ENCODE data around the gene NUP205.
"Not testable (repeated sequence)": the region's sequence is repeated elsewhere in the genome, so short reads cannot be mapped to it uniquely, and the experiment has no call there.

The NUP205 gene

DNA sequence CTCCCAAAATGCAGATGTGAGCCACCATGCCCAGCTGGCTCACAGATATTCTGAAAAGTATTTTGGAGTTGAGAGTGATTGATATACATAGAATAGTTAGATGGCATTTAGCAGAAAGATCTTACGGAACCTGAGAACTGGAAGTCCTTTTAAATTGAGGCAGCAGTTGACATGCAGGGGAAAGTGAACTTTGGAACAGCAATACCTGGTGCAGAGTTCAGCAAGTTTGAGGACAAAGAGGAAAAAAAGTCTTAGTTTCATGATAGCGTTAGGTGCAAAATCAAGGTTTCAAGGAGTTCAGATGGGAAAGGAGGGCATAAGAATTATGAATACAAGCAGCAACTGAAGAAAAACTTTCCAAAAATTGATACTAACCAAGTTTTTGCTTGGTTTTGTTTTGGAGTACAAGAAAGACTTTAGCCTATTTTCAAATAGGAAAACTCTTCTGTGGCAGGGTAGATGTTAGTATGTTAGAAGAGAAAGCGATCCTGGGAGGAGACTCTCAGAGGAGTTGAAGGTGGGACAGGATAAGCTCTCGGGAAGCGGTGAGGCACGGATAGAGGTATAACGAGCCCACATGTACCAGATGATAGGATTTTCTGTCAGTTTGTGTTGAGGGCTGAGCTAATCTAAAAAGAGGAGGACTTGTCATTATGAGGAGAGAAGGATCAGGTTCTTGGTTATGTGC is 76.6 kb downstream of the NUP205 start:
- no peak for FAIRE-seq

DNA sequence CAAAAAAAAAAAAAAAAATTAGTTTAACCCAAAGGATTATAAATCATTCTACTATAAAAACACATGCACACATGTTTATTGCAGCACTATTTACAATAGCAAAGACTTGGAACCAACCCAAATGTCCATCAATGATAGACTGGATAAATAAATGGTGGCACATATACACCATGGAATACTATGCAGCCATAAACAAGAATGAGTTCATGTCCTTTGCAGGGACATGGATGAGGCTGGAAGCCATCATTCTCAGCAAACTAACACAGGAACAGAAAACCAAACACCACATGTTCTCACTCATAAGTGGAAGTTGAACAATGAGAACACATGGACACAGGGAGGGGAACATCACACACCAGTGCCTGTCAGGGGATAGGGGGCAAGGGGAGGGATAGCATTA is 82.0 kb downstream of the NUP205 start:
- FAIRE-seq: not testable (repeated sequence)

DNA sequence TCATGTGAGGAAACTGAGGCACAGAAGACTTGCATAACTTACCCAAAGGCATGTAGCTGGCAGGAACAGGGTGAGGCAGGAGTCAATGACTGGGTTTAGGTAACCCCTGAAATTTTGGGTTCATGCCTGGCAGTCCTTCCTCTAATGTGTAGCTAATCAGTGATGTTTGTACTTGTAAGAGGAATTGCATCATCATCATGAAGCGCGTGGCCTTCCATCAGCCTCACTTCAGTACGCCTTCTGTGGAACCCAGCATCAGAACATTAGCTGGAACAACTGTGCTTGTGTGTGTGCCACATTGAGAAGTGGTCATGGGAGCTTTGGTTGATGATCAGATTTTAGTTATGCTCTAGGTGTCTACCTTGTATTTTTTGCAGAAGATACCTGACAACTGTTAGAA is 86.4 kb downstream of the NUP205 start:
- no peak for FAIRE-seq

DNA sequence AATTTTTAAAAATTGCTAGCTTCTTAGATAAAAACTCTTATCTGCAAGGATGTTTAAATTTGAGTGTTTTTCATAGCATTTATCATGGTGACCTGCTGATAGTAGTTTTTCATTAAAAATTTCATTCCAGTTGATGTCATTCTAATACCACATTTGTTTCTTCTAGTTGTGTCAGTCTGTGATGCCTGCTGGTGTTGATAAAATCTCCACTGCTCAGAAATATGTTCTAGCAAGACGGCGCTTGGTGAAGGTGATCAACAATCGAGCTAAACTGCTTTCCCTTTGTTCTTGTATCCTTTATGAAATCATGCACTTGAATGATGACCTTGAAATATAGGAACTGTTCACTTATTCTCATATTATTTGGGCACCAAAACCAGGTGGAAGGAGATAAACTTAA is 87.0 kb downstream of the NUP205 start:
- peak; percentile 40 for FAIRE-seq

DNA sequence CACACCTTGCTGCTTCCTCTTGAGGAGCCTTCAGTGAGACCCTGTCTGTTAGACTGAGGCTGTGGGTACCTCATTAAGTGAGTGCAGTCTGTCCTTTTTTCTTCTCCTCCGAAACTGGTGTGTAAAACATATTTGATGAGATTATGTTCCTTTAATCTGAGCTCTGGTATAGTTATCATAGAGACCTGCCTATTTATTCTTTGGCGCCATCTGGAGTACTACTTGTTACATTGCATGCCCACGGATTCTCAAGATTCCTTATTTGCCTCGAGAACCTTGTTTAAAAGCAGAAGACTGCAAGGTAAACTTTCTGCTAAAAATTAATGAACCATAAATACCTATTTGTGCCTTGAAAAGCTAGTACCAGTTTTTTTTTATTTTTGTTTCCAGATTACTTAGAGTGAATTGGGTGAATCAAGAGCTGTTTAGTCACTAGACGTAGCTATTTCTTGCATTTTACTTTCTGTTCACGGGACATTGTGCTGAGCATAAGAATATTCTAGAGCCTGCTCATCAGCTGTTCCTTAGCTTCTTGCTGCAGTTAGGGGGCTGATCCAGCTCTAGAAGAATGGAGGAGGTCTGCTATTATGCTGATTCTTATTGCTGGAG is 87.7 kb downstream of the NUP205 start:
- FAIRE-seq: peak; percentile 98

DNA sequence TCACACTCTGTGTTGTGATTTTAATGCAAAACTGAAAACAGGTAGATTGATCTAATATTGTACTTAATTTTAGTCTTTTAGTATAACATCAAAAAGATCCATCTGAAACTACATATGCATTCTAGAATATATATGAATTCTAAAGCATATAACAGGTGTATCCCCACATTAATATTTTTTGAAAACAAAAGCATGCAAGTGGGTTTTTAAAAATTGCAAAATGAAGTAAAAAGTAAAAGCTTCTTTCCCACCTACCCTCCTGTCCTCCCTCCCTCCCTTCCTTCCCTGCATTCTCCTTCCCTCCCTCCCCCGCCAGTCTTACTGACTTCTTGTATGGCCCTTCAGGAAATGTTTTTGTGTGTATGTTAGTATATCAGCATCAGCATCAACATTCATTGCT is 90.0 kb downstream of the NUP205 start:
- FAIRE-seq: no peak

DNA sequence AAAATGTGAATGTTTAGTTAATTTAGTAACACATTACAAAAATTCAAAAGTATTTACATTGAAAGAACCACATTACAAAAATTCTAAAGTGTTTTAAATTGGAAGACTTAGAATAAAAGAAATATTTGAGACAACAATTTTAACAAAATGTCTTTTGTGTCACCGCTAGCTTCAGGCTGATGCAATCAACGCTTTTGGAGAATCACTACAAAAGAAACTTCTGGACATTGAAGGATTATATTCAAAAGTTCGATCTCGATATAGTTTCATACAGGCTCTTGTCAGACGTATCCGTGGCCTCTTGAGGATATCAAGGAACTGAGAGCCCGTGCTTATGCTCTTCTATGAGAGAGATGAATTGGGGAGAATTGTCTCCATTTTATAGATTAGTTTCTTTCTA is 90.5 kb downstream of the NUP205 start:
- FAIRE-seq: peak; percentile 21

DNA sequence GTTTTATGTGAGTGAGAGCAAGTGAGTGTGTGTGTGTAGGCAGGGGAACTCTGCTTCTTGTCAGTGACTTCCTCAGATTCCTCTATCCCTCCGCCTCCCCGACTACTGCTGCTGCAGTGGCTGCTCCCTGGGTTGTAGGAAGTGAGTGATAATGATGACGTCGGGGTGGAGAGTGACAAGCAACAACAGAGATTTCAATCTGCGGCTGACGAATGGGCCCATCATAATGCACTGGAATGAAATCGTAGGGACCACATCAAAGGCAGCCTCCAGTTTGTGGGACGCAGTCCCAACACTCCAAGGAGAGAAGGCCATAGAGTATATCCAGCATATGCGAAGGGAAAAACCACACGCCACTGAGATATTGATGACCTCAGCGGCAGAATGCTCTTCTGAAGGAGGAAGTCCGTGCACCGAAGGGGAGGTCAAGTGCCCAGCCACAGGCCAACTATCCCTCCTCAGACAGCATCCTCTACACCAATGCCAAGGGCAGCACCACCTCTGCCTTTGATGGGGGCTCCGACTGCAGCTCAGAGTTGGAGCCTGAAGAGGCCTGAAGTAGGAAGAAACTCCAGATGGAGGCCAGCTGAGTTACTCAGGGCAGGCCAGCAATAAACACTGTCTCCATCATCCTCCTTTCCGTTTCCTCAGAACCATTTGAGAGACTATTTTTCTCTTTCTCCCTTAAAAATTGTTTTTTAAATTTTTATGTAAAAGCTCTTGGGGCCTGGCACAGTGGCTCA is 93.3 kb downstream of the NUP205 start:
- FAIRE-seq: no peak

DNA sequence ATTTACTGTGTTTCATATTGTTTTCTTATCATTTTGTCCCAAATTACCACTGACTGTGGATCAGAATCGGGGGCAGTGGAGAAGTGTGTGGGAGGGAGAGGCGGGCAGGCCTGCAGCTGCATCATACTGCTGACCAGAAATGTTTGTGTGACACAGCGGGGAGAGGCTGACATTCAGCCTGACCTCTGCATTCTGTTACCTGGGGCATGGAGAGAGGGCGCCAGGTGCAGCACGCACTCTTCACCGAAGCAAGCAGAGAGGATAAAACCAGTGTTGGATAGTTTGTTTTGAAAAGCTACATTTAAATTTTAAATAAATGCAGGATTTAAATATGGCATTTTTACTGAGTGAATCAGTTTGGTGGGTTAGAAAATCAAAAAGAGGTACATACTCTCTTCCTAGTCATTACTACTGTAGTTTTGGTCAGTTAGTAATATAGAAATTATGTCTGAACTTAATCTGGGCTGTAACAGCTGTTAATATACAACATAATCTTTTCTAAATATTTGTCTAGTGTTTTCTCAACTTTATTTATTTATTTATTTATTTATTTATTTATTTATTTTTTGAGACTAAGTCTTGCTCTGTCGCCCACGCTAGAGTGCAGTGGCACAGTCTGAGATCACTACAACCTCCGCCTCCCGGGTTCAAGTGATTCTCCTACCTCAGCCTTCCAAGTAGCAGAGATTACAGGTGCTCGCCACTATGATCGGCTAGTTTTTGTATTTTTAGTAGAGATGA is 95.8 kb downstream of the NUP205 start:
- no peak for FAIRE-seq

DNA sequence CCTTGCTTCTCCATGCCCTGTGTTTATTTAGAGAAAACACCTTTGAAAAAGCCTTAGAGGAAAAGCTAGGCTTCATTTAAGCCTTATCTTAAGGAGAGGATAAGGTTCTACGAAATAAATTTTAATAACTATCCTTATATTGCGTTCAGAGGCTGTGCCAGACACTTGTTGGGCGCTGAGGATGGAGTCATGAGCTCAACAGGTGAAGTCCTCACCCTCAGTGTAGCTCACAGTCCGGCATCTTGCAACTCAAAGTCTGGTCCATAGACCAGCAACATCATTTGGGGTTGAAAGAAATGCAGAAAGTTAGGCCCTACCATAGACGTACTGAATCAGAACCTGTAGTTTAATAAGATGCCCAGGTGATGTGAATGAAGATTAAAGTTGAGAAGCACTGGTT is 100.8 kb downstream of the NUP205 start:
- FAIRE-seq: no peak

DNA sequence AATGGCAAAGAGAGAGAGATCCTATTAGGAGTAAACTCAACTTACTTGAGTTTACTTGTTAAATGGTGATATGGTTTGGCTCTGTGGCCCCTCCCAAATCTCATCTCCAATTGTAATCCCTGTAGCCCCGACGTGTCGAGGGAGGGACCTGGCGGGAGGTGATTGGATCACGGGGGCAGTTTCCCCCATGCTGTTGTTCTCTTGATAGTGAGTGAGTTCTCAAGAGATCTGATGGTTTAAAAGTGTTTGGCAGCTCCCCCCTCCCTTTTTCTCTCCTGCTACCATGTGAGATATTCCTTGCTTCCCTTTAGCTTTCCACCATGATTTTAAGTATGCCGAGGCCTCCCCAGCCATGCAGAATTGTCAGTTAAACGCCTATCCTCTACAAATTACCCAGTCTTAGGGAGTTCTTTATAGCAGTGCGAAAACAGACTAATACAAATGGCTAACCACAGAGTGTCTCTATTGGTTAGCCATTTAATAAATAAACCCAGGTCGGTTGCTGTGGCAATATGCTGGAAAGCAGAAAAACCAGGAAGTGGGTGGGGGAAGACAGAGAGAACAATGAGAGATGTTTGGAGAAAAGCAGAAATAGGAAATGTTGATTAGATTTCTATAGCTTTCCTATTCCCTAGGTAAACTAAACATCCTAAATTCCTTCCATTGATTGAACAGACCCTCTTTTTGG is 101.6 kb downstream of the NUP205 start:
- no peak for FAIRE-seq

DNA sequence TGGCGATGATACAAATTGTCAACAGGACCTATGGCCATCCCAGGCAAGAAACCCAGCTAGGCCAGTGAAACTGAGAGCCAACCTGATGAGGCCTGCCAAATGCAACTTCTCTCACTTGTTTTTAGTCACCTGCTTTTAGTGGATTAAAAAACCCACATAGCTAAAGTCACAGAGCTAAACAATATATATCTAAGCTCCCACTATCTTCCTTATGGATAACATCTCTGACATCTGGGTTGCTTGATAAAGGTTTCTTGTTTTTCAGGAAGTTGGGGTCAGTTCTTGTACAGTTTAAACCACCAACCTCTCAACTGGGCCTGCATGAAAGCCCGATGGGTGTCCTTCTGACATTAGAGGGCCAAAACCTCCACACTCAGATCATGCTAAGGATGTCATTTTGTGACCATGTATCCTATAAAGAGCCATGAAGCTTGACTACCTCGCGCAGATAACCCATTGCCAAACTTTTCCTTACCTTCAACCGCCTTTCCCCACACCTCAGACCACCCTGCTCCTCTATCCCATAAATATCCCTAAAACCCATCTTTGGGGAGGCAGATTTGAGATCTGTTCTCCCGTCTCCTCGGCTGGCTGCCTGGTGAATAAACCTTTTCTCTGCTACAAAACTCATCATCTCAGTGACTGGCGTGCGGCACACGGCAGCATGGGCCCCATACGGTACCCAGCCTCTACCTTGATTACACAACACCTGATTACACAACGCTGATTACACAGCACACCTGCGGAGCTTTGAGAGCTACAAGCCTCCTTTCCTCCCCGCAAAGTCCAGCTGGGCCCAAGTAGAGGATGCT is 103.8 kb downstream of the NUP205 start:
- FAIRE-seq: no peak

DNA sequence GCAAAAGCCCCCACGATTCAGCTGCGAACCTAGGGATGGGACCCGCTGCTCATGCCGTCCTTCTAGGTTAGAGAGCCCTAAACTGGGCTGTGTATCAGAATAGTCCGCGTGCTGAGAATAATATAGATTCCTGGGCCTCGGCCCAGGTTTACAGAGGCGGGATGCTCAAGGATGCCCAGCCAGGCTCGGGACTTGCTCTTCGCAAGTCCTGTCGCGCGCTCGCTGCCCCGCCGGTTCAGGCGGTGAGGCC is 104.3 kb downstream of the NUP205 start:
- FAIRE-seq: no peak

DNA sequence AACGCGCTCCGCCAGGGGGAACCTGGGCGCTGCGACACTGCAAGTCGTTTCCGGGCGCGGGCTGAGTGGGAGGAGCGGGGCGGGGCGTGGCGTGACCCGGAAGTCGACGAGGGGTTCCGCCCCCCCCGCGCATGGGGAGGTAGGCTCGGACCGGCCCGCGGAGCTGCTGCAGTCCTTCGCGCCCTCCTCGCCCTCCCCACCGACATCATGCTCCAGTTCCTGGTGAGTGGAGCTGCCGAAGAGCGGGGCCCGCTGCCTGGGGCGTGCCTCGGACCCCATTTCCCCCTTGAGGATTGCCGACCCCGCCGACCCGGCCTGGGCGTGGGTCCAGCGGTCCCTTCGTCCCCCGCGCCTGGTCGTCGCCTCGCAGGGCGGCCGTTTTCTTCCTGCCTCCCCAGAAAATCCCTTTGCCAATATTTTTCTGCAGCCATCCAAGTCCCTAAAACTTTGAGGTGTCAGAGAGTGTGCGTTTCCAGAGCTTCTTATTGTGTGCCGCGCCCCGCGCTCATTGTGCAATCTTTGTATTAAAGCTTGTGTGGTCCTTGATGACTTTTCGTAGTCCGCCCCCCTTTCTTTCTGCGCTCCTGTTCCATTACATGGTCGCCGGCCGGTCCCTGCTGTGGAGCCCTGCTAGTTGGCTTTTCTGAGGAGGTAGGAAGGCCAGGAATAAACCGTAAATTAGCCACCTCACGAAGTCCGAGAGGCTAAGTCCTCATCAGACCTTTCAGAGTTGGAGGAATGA is 104.8 kb downstream of the NUP205 start, which contains the start of gene STMP1:
Gene STMP1, plus strand, starts transcription at position 142 of the 742 bp plus-strand sequence.
- FAIRE-seq: no peak

DNA sequence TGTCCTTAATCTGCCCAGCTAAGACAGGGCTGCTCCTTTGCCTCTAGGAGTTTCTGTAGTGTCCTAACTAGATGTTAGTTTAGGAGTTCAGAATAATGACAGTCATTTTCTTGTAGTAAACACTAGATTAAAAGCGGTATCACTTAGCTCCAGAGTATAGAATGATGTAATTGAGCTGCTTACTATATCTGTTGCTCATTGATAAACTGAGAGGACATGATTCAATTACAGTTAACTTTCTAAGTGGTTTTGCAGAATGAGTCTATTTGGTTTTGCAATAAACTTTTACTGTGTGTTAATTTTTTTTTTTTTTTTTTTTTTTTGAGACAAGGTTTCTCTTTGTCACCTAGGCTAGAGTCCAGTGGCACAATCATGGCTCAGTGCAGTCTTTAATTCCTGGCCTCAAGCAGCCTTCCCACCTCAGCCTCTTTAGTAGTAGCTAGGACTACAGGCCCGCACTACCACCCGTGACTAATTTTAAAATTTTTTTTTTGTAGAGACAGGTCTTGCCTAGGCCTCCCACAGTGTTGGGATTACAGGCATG is 106.4 kb downstream of the NUP205 start:
- FAIRE-seq: peak; percentile 9

DNA sequence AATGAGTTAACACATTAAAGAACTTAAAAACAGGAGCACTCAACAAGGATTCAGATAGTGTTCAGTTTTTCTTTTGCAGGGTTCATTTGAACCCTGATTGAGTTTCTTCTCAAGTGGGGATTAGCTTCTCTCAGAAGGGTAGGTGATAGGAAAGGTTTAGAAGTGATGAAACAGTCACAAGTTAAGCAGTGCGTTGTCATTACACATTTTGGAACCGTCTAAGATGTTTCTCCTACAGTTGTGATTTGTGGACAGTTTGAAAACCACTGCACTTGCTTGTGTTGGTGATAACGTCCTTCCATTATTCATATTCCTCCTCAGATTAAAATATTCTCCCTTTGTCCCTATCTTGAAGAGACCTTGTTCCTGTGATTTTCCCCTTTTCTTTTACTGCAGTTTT is 107.3 kb downstream of the NUP205 start:
- no peak for FAIRE-seq

DNA sequence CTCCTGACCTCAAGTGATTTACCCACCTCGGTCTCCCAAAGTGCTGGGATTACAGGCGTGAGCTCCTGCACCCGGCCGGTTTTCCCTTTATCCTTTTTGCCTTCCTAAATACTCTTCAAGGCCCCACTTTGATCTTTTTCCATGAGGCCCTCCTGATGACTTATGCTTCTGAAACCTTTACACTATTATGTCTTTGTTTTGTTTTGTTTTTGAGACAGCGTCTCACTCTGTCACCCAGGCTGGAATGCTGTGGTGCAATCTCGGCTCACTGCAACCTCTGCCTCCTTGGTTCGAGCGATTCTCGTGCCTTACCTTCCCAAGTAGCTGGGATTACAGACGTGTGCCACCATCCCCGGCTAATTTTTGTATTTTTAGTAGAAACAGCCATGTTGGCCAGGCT is 108.4 kb downstream of the NUP205 start:
- no peak for FAIRE-seq

DNA sequence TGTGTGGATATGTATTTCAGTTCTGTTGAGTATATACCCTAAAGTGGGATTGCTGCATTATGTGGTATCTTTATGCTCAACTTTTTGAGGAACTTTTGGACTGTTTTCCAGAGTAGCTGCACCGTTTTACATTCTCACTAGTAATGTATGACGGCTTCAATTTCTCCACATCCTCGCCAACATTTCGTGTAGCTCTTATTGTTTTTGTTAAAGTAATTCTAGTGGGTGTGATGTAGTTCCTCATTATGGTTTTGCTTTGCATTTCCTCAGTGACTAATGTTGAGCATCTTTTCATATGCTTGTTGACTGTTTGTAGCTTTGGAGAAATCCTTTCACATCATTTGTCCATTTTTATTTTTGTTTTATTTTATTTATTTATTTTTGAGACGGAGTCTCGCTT is 109.1 kb downstream of the NUP205 start:
- FAIRE-seq: no peak

DNA sequence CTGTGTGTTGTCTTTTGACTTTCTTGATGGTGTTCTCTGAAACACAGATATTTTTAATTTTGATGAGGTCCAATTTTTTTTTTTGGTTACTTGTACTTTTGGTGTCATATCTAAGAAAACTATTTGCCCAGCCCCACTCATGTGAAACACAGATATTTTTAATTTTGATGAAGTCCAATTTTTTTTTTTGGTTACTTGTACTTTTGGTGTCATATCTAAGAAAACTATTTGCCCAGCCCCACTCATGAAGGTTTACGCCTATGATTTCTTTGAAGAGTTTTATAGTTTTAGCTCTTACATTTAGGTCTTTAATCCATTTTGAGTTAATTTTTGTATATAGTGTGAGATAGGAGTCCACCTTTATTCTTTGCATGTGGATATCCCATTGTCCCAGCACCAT is 109.9 kb downstream of the NUP205 start:
- FAIRE-seq: peak; percentile 6

DNA sequence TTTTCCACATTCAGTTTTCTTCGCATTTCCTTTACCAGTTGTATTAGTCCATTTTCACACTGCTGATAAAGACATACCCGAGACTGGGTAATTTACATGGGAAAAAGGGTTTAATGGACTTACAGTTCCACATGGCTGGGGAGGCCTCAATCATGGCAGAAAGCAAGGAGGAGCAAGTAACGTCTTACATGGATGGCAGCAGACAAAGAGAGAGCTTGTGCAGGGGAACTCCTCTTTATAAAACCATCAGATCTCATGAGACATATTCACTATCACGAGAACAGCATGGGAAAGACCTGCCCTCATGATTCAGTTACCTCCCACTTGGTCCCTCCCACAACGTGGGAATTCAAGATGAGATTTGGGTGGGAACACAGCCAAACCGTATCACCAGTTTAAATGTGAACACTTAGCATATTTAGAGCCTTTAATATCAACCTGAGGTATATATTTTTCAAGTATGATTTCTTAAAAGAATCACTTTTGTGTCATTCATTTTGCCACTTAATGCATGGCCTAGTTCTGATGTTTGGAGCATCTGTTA is 111.2 kb downstream of the NUP205 start:
- FAIRE-seq: not testable (repeated sequence)

DNA sequence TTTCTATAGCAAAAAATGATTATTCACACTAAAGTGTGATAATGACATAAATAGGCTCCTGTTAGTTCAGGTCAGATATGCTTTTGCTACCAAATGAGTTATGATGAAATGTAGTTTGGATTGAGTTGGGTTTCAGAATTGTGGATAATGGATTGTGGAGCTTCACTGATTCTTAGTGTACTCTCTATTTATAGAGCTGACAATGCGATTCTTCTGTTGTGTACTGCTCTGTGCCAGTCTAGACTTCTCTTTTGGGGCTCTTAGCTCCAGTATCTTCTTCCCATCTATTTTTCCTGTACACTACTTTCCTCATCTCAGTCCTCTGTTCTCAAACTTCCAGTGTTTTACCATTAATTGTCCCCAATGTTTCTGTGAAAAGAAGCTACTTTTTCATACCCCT is 112.1 kb downstream of the NUP205 start:
- FAIRE-seq: no peak
